Measurements from ENCODE around the gene DHX9. TPM values are rescaled to one million over a fixed set of nuclear protein-coding genes. Genes with fewer than 3 reads are reported as not detected.

Gene DHX9
- total RNA-seq, 1 experiment from 2014 or later: 218 TPM

- no peak overlapping the region for H3K4me3 ChIP-seq (ENCODE audit: low read depth, low read length)
- no peaks in the 10 kb centered on the region for H3K4me1 Mint-ChIP-seq (ENCODE audit: low read depth, unreplicated experiment)
- DNase-seq: no peak
- intact Hi-C loops (cut with micrococcal nuclease; ENCODE audit: unreplicated experiment): no loop called here
- H3K36me3 Mint-ChIP-seq (ENCODE audit: insufficient read depth, unreplicated experiment): peaks cover 100% of the 10 kb centered on the region
- H3K9me3 Mint-ChIP-seq (ENCODE audit: unreplicated experiment): no peaks in the 10 kb centered on the region
- no peak overlapping the region for H3K27ac Mint-ChIP-seq (ENCODE audit: unreplicated experiment)
- TF ChIP-seq CTCF (IDR thresholded peaks at IDR 0.05; ENCODE audit: insufficient read depth in 1 of 2, low read depth in 1 of 2, low read length in 1 of 2, severe bottlenecking in 1 of 2, unreplicated experiment in 1 of 2): no peak
- CTCF ChIA-PET: no interaction called here
- POLR2A ChIA-PET: no interaction called here
- H3K36me3 ChIP-seq (ENCODE audit: control insufficient read depth, insufficient read depth, low read length): peaks cover 5% of the 10 kb centered on the region
- no peaks in the 10 kb centered on the region for H3K27me3 Mint-ChIP-seq (ENCODE audit: insufficient read depth, unreplicated experiment)
- H3K4me3 Mint-ChIP-seq (ENCODE audit: unreplicated experiment): no peak overlapping the region
- H3K27me3 ChIP-seq (replicated peaks; ENCODE audit: control insufficient read depth, insufficient read depth, low read length): no peaks in the 10 kb centered on the region; the same call in 1 of the 2 replicates
- H3K4me1 ChIP-seq: no peaks in the 10 kb centered on the region
- BruUV-seq (replicated peaks): no TSS peak
- no peaks in the 10 kb centered on the region for H3K9me3 ChIP-seq
Measured at GRCh38 chr1:182877842-182878241, 38.7 kb downstream of the DHX9 start.

- Mint-ChIP-seq H3K4me3 (ENCODE audit: unreplicated experiment) (no peak overlapping the region), H3K4me1 (ENCODE audit: low read depth, unreplicated experiment) (no peaks in the 10 kb centered on the region), H3K27me3 (ENCODE audit: insufficient read depth, unreplicated experiment) (no peaks in the 10 kb centered on the region), H3K36me3 (ENCODE audit: insufficient read depth, unreplicated experiment) (peaks cover 100% of the 10 kb centered on the region), H3K9me3 (ENCODE audit: unreplicated experiment) (no peaks in the 10 kb centered on the region), H3K27ac (ENCODE audit: unreplicated experiment) (no peak overlapping the region)
- BruUV-seq (replicated peaks): no TSS peak
- DNase-seq: no peak
- Histone ChIP-seq H3K4me3 (ENCODE audit: low read depth, low read length) (no peak overlapping the region), H3K36me3 (ENCODE audit: control insufficient read depth, insufficient read depth, low read length) (peaks cover 5% of the 10 kb centered on the region), H3K4me1 (no peaks in the 10 kb centered on the region), H3K27me3 (replicated peaks; ENCODE audit: control insufficient read depth, insufficient read depth, low read length) (no peaks in the 10 kb centered on the region; the same call in 1 of the 2 replicates), H3K9me3 (no peaks in the 10 kb centered on the region)
- no peak for TF ChIP-seq CTCF (IDR thresholded peaks at IDR 0.05; ENCODE audit: insufficient read depth in 1 of 2, low read depth in 1 of 2, low read length in 1 of 2, severe bottlenecking in 1 of 2, unreplicated experiment in 1 of 2)
- ChIA-PET POLR2A (no interaction called here), CTCF (no interaction called here)
- intact Hi-C loops (cut with micrococcal nuclease; ENCODE audit: unreplicated experiment): no loop called here
Measured at GRCh38 chr1:182884872-182885271, 45.7 kb downstream of the DHX9 start.

GRCh38 chr1:182885591-182885990 lies 46.4 kb downstream of the DHX9 start:
- ChIA-PET POLR2A (no interaction called here), CTCF (no interaction called here)
- Histone ChIP-seq H3K4me3 (ENCODE audit: low read depth, low read length) (no peak overlapping the region), H3K27me3 (replicated peaks; ENCODE audit: control insufficient read depth, insufficient read depth, low read length) (no peaks in the 10 kb centered on the region; the same call in 1 of the 2 replicates), H3K4me1 (no peaks in the 10 kb centered on the region), H3K9me3 (no peaks in the 10 kb centered on the region), H3K36me3 (ENCODE audit: control insufficient read depth, insufficient read depth, low read length) (peaks cover 5% of the 10 kb centered on the region)
- Mint-ChIP-seq H3K4me3 (ENCODE audit: unreplicated experiment) (no peak overlapping the region), H3K27ac (ENCODE audit: unreplicated experiment) (no peak overlapping the region), H3K4me1 (ENCODE audit: low read depth, unreplicated experiment) (no peaks in the 10 kb centered on the region), H3K36me3 (ENCODE audit: insufficient read depth, unreplicated experiment) (peaks cover 100% of the 10 kb centered on the region), H3K27me3 (ENCODE audit: insufficient read depth, unreplicated experiment) (no peaks in the 10 kb centered on the region), H3K9me3 (ENCODE audit: unreplicated experiment) (no peaks in the 10 kb centered on the region)
- intact Hi-C loops (cut with micrococcal nuclease; ENCODE audit: unreplicated experiment): no loop called here
- BruUV-seq (replicated peaks): no TSS peak
- no peak for DNase-seq
- no peak for TF ChIP-seq CTCF (IDR thresholded peaks at IDR 0.05; ENCODE audit: insufficient read depth in 1 of 2, low read depth in 1 of 2, low read length in 1 of 2, severe bottlenecking in 1 of 2, unreplicated experiment in 1 of 2)
